Sigmoid colon (tissue), 4 donors: Measurements from ENCODE around the gene PIM1.

Experiments used
- CTCF ChIP-seq, 4 experiments: fragments of 450-650 bp in 3 of 4; fragments of 200-600 bp in 1 of 4; IDR thresholded peaks; one replicate each; pipeline ENCODE4 v1.5.1; 2016 to 2019; ENCODE audit warnings: antibody characterized with exemption in 4 of 4, mild to moderate bottlenecking in 3 of 4, moderate library complexity in 2 of 4
- POLR2AphosphoS5 ChIP-seq, 4 donors: sonication (generic); formaldehyde crosslinking; IDR thresholded peaks; one replicate each; pipeline ENCODE4 v1.6.1; 2017; ENCODE audit warnings: antibody characterized with exemption in 4 of 4

GRCh38 chr6:37218061-37218460 is 48.1 kb downstream of the PIM1 start:
- TF ChIP-seq CTCF (IDR thresholded peaks at IDR 0.05) (no peak), POLR2AphosphoS5 (IDR thresholded peaks at IDR 0.05) (no peak)
